WTC11 (cell line): ENCODE measurements around the gene KCNN1. TPM values are rescaled to one million over a fixed set of nuclear protein-coding genes. Genes with fewer than 3 reads are reported as not detected.

Experiments
- ATAC-seq: fragments of 200-7000 bp; cut with Tn5 transposase; 2 replicates; pipeline ENCODE4 v1.10.0; 2021; ENCODE audit warnings: mild to moderate bottlenecking, moderate library complexity
- CTCF ChIA-PET: fragments of 300-600 bp; sonication (Branson Sonifier 250); formaldehyde crosslinking; loops from one replicate; lab custom pipeline; 2021; ENCODE audit warnings: antibody characterized with exemption; lab: Charles Lee
- POLR2A ChIA-PET: fragments of 350-600 bp; sonication (Branson Sonifier 250); formaldehyde crosslinking; loops from one replicate; lab custom pipeline; 2021; ENCODE audit warnings: antibody characterized with exemption; lab: Charles Lee
- DNase-seq: peaks from one replicate; pipeline ENCODE4 v3.0.0; 2021; ENCODE audit warnings: low spot score
- H3K27ac Mint-ChIP-seq: 2 replicates; pipeline ENCODE4 v1.8.0; 2021; ENCODE audit warnings: mixed read lengths
- H3K27me3 Mint-ChIP-seq: 2 replicates; pipeline ENCODE4 v1.8.0; 2021; ENCODE audit warnings: low read depth, mild to moderate bottlenecking, moderate library complexity, mixed read lengths
- H3K36me3 Mint-ChIP-seq: 2 replicates; pipeline ENCODE4 v1.8.0; 2021; ENCODE audit warnings: mixed read lengths
- H3K4me1 Mint-ChIP-seq: 2 replicates; pipeline ENCODE4 v1.8.0; 2022; ENCODE audit warnings: mixed read lengths
- H3K4me3 Mint-ChIP-seq: 2 replicates; pipeline ENCODE4 v1.8.0; 2021; ENCODE audit warnings: mild to moderate bottlenecking, moderate library complexity, mixed read lengths
- H3K9me3 Mint-ChIP-seq: 2 replicates; pipeline ENCODE4 v1.8.0; 2021; ENCODE audit warnings: mixed read lengths
- ATF1 ChIP-seq: sonication (generic); formaldehyde crosslinking; IDR thresholded peaks from 2 replicates; pipeline ENCODE4 v1.8.1; 2023; ENCODE audit warnings: mild to moderate bottlenecking, moderate library complexity, missing genetic modification reagents
- CBFB ChIP-seq: sonication (generic); formaldehyde crosslinking; IDR thresholded peaks from 2 replicates; pipeline ENCODE4 v1.8.1; 2022; ENCODE audit warnings: mild to moderate bottlenecking, low read depth, missing genetic modification reagents
- CREB1 ChIP-seq: sonication (generic); formaldehyde crosslinking; IDR thresholded peaks from 2 replicates; pipeline ENCODE4 v1.8.0; 2023; ENCODE audit warnings: mild to moderate bottlenecking, missing genetic modification reagents
- GRHL2 ChIP-seq: fragments of 250-450 bp; sonication (Bioruptor Pico); IDR thresholded peaks from 2 replicates; pipeline ENCODE4 v1.8.0; 2022; ENCODE audit warnings: mild to moderate bottlenecking, moderate library complexity; ENCODE audit not compliant: insufficient replicate concordance, severe bottlenecking
- HMGA2 ChIP-seq: fragments of 250-450 bp; sonication (Bioruptor Pico); IDR thresholded peaks from 2 replicates; pipeline ENCODE4 v1.4.0; 2021; ENCODE audit warnings: mild to moderate bottlenecking, moderate library complexity
- JUN ChIP-seq: sonication (generic); formaldehyde crosslinking; IDR thresholded peaks from 2 replicates; pipeline ENCODE4 v1.8.0; 2023; ENCODE audit warnings: mild to moderate bottlenecking, missing genetic modification reagents
- STAT6 ChIP-seq: sonication (generic); formaldehyde crosslinking; conservative IDR thresholded peaks from 2 replicates; pipeline ENCODE4 v1.8.1; 2023; ENCODE audit warnings: mild to moderate bottlenecking, low read depth, missing genetic modification reagents, moderate library complexity
- TEAD1 ChIP-seq: sonication (generic); formaldehyde crosslinking; IDR thresholded peaks from 2 replicates; pipeline ENCODE4 v1.8.0; 2022; ENCODE audit warnings: mild to moderate bottlenecking, missing genetic modification reagents
- TP53 ChIP-seq: sonication (generic); formaldehyde crosslinking; IDR thresholded peaks from 2 replicates; pipeline ENCODE4 v1.8.1; 2023; ENCODE audit warnings: mild to moderate bottlenecking, missing genetic modification reagents
- ZBTB43 ChIP-seq: sonication (generic); formaldehyde crosslinking; IDR thresholded peaks from 2 replicates; pipeline ENCODE4 v1.8.1; 2023; ENCODE audit warnings: mild to moderate bottlenecking, missing genetic modification reagents
- ZNF121 ChIP-seq: sonication (generic); formaldehyde crosslinking; IDR thresholded peaks from 2 replicates; pipeline ENCODE4 v1.8.0; 2023; ENCODE audit warnings: missing genetic modification reagents
- ZNF425 ChIP-seq: fragments of 250-450 bp; sonication (Bioruptor Pico); conservative IDR thresholded peaks from 2 replicates; pipeline ENCODE4 v1.9.0; 2021; ENCODE audit warnings: mild to moderate bottlenecking
- total RNA-seq: library from RNA; stranded (reverse); gene quantifications from 3 replicates; pipeline ENCODE4 v1.2.3, GENCODE V29; 2021
- TF ChIP-seq, protein P1 (sequence below): sonication (generic); formaldehyde crosslinking; IDR thresholded peaks from 2 replicates; pipeline ENCODE4 v1.8.1; 2023; ENCODE audit warnings: mild to moderate bottlenecking, missing genetic modification reagents, moderate library complexity
- TF ChIP-seq, protein P2 (sequence below): sonication (generic); formaldehyde crosslinking; IDR thresholded peaks from 2 replicates; pipeline ENCODE4 v1.8.1; 2023; ENCODE audit warnings: mild to moderate bottlenecking, missing genetic modification reagents
- TF ChIP-seq, protein P3 (sequence below): sonication (generic); formaldehyde crosslinking; IDR thresholded peaks from 2 replicates; pipeline ENCODE4 v1.8.0; 2022; ENCODE audit warnings: missing genetic modification reagents
- TF ChIP-seq, protein P4 (sequence below): sonication (generic); formaldehyde crosslinking; IDR thresholded peaks from 2 replicates; pipeline ENCODE4 v1.8.1; 2022; ENCODE audit warnings: missing genetic modification reagents, borderline replicate concordance

The KCNN1 gene
- total RNA-seq, 1 experiment from 2014 or later = 15.3 TPM

GRCh38 chr19:18000915-18001776 is 34.2 kb downstream of the KCNN1 start (continued):
- TF ChIP-seq JUN (CRISPR knock-in tag) (peak; percentile 69; the same call in 1 of the 2 replicates), ZBTB43 (CRISPR knock-in tag) (peak; percentile 83; the same call in 1 of the 2 replicates), GRHL2 (CRISPR knock-in tag) (no peak), CBFB (no peak), CREB1 (CRISPR knock-in tag) (no peak), ZNF121 (CRISPR knock-in tag) (no peak), ZNF425 (CRISPR knock-in tag) (no peak)
- TF ChIP-seq, protein P1, sequence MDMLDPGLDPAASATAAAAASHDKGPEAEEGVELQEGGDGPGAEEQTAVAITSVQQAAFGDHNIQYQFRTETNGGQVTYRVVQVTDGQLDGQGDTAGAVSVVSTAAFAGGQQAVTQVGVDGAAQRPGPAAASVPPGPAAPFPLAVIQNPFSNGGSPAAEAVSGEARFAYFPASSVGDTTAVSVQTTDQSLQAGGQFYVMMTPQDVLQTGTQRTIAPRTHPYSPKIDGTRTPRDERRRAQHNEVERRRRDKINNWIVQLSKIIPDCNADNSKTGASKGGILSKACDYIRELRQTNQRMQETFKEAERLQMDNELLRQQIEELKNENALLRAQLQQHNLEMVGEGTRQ (CRISPR knock-in tag) = peak; percentile 56
- TF ChIP-seq, protein P2, sequence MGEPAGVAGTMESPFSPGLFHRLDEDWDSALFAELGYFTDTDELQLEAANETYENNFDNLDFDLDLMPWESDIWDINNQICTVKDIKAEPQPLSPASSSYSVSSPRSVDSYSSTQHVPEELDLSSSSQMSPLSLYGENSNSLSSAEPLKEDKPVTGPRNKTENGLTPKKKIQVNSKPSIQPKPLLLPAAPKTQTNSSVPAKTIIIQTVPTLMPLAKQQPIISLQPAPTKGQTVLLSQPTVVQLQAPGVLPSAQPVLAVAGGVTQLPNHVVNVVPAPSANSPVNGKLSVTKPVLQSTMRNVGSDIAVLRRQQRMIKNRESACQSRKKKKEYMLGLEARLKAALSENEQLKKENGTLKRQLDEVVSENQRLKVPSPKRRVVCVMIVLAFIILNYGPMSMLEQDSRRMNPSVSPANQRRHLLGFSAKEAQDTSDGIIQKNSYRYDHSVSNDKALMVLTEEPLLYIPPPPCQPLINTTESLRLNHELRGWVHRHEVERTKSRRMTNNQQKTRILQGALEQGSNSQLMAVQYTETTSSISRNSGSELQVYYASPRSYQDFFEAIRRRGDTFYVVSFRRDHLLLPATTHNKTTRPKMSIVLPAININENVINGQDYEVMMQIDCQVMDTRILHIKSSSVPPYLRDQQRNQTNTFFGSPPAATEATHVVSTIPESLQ = no peak
- TF ChIP-seq, protein P3, sequence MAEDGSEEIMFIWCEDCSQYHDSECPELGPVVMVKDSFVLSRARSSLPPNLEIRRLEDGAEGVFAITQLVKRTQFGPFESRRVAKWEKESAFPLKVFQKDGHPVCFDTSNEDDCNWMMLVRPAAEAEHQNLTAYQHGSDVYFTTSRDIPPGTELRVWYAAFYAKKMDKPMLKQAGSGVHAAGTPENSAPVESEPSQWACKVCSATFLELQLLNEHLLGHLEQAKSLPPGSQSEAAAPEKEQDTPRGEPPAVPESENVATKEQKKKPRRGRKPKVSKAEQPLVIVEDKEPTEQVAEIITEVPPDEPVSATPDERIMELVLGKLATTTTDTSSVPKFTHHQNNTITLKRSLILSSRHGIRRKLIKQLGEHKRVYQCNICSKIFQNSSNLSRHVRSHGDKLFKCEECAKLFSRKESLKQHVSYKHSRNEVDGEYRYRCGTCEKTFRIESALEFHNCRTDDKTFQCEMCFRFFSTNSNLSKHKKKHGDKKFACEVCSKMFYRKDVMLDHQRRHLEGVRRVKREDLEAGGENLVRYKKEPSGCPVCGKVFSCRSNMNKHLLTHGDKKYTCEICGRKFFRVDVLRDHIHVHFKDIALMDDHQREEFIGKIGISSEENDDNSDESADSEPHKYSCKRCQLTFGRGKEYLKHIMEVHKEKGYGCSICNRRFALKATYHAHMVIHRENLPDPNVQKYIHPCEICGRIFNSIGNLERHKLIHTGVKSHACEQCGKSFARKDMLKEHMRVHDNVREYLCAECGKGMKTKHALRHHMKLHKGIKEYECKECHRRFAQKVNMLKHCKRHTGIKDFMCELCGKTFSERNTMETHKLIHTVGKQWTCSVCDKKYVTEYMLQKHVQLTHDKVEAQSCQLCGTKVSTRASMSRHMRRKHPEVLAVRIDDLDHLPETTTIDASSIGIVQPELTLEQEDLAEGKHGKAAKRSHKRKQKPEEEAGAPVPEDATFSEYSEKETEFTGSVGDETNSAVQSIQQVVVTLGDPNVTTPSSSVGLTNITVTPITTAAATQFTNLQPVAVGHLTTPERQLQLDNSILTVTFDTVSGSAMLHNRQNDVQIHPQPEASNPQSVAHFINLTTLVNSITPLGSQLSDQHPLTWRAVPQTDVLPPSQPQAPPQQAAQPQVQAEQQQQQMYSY (CRISPR knock-in tag) = no peak

- H3K4me1 Mint-ChIP-seq = peaks cover 8% of the 10 kb centered on the region
- ATAC-seq = no peak
- no peak for DNase-seq
- H3K27ac Mint-ChIP-seq = no peak overlapping the region
- POLR2A ChIA-PET = no interaction called here
- H3K4me3 Mint-ChIP-seq = peak overlapping the region; percentile 65
- CTCF ChIA-PET = interaction anchor here (0.6 to 2.3 kb wide), 6 partner anchors 58 to 325 kb away, joined by 3 to 11 read pairs (median 4); partner anchors contain the start of genes CCDC124 and RPL18A
- H3K27me3 Mint-ChIP-seq = peaks cover 51% of the 10 kb centered on the region
- peaks cover 2% of the 10 kb centered on the region for H3K9me3 Mint-ChIP-seq
- H3K36me3 Mint-ChIP-seq = peaks cover 2% of the 10 kb centered on the region
- TF ChIP-seq TP53 (CRISPR knock-in tag) = no peak
- no peak for TF ChIP-seq HMGA2 (CRISPR knock-in tag)
- TF ChIP-seq TEAD1 (CRISPR knock-in tag) = no peak
- TF ChIP-seq, protein P1 (CRISPR knock-in tag) = no peak
- no peak for TF ChIP-seq ATF1 (CRISPR knock-in tag)
- no peak for TF ChIP-seq STAT6 (CRISPR knock-in tag)
- TF ChIP-seq, protein P4, sequence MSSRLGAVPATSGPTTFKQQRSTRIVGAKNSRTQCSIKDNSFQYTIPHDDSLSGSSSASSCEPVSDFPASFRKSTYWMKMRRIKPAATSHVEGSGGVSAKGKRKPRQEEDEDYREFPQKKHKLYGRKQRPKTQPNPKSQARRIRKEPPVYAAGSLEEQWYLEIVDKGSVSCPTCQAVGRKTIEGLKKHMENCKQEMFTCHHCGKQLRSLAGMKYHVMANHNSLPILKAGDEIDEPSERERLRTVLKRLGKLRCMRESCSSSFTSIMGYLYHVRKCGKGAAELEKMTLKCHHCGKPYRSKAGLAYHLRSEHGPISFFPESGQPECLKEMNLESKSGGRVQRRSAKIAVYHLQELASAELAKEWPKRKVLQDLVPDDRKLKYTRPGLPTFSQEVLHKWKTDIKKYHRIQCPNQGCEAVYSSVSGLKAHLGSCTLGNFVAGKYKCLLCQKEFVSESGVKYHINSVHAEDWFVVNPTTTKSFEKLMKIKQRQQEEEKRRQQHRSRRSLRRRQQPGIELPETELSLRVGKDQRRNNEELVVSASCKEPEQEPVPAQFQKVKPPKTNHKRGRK = no peak
These were observed 35.0 kb downstream of the KCNN1 start for GRCh38 chr19:18001777-18002345.
